ENCODE measurements around the gene HOXB5.

The HOXB5 gene

GRCh38 chr17:48577330-48577945, 16.1 kb downstream of the HOXB5 start:
- peak overlapping the region; percentile 75 for H3K4me3 ChIP-seq (replicated peaks; ENCODE audit: low read depth, low read length)
- H3K27me3 ChIP-seq (replicated peaks; ENCODE audit: control insufficient read depth, insufficient read depth, low read length) = no peaks in the 10 kb centered on the region
- no peak for TF ChIP-seq CTCF (IDR thresholded peaks at IDR 0.05; ENCODE audit: insufficient read depth, low read length, poor library complexity, severe bottlenecking)
- DNase-seq (ENCODE audit: extremely low read depth, insufficient read length) = no peak
- H3K36me3 ChIP-seq (ENCODE audit: control insufficient read depth, insufficient read depth, low read length) = no peaks in the 10 kb centered on the region

- no peaks in the 10 kb centered on the region for H3K36me3 ChIP-seq (ENCODE audit: control insufficient read depth, insufficient read depth, low read length)
- DNase-seq (ENCODE audit: extremely low read depth, insufficient read length) = no peak
- no peak for TF ChIP-seq CTCF (IDR thresholded peaks at IDR 0.05; ENCODE audit: insufficient read depth, low read length, poor library complexity, severe bottlenecking)
- H3K4me3 ChIP-seq (replicated peaks; ENCODE audit: low read depth, low read length) = peak overlapping the region; percentile 75
- H3K27me3 ChIP-seq (replicated peaks; ENCODE audit: control insufficient read depth, insufficient read depth, low read length) = no peaks in the 10 kb centered on the region
Measured at GRCh38 chr17:48576479-48577309, 16.9 kb downstream of the HOXB5 start.

GRCh38 chr17:48575673-48576478, 17.7 kb downstream of the HOXB5 start:
- TF ChIP-seq CTCF (IDR thresholded peaks at IDR 0.05; ENCODE audit: insufficient read depth, low read length, poor library complexity, severe bottlenecking) = no peak
- Histone ChIP-seq H3K4me3 (replicated peaks; ENCODE audit: low read depth, low read length) (no peak overlapping the region), H3K27me3 (replicated peaks; ENCODE audit: control insufficient read depth, insufficient read depth, low read length) (no peaks in the 10 kb centered on the region), H3K36me3 (ENCODE audit: control insufficient read depth, insufficient read depth, low read length) (no peaks in the 10 kb centered on the region)
- DNase-seq (ENCODE audit: extremely low read depth, insufficient read length) = no peak

- DNase-seq (ENCODE audit: extremely low read depth, insufficient read length) = no peak
- no peak for TF ChIP-seq CTCF (IDR thresholded peaks at IDR 0.05; ENCODE audit: insufficient read depth, low read length, poor library complexity, severe bottlenecking)
- Histone ChIP-seq H3K36me3 (ENCODE audit: control insufficient read depth, insufficient read depth, low read length) (no peaks in the 10 kb centered on the region), H3K4me3 (replicated peaks; ENCODE audit: low read depth, low read length) (no peak overlapping the region), H3K27me3 (replicated peaks; ENCODE audit: control insufficient read depth, insufficient read depth, low read length) (no peaks in the 10 kb centered on the region)
Measured at GRCh38 chr17:48575066-48575582, 18.5 kb downstream of the HOXB5 start.

- TF ChIP-seq CTCF (IDR thresholded peaks at IDR 0.05; ENCODE audit: insufficient read depth, low read length, poor library complexity, severe bottlenecking) = no peak
- no peak overlapping the region for H3K4me3 ChIP-seq (replicated peaks; ENCODE audit: low read depth, low read length)
- no peaks in the 10 kb centered on the region for H3K36me3 ChIP-seq (ENCODE audit: control insufficient read depth, insufficient read depth, low read length)
- H3K27me3 ChIP-seq (replicated peaks; ENCODE audit: control insufficient read depth, insufficient read depth, low read length) = no peaks in the 10 kb centered on the region
- DNase-seq (ENCODE audit: extremely low read depth, insufficient read length) = no peak
Measured at GRCh38 chr17:48574505-48575065, 19.0 kb downstream of the HOXB5 start.

All from GM06990 (cell line).